GM12801 (cell line): ENCODE data around the gene ASAH2B.

Experiments
- CTCF ChIP-seq: IDR thresholded peaks from one replicate; pipeline ENCODE4 v1.5.1; 2011; ENCODE audit warnings: control low read depth; ENCODE audit not compliant: insufficient read length; ENCODE audit errors: extremely low read depth

Gene ASAH2B

DNA sequence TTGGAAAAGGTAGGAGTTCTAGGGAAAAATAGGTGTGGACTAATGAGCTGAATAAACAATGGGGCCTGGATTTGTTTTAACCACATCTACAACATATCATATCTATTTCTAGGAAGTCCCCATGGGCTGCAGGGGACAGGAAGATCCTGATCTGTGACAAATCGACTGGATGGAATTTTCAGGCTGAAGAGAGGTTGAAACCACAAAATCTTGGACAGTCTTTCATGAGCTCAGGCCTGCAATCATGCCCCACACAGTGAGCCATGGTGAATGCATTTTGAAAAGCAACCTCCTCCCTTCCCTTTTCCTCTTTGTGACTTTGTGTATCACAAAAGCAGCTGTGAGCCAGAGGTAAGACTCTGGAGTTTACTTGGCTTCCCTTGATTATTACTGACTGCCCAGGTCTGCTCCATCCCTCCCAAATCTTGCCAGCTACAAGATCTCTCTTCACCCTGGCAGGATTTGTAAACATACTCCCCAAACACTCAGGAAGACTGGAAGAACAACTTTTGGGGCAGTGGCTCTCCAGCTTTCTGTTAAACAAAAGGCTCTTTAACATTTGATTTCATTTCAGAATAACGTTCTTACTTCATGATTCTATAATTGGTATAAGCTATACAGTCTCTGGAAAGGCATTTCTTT, 66.4 kb downstream of the ASAH2B start:
- TF ChIP-seq CTCF: no peak

DNA sequence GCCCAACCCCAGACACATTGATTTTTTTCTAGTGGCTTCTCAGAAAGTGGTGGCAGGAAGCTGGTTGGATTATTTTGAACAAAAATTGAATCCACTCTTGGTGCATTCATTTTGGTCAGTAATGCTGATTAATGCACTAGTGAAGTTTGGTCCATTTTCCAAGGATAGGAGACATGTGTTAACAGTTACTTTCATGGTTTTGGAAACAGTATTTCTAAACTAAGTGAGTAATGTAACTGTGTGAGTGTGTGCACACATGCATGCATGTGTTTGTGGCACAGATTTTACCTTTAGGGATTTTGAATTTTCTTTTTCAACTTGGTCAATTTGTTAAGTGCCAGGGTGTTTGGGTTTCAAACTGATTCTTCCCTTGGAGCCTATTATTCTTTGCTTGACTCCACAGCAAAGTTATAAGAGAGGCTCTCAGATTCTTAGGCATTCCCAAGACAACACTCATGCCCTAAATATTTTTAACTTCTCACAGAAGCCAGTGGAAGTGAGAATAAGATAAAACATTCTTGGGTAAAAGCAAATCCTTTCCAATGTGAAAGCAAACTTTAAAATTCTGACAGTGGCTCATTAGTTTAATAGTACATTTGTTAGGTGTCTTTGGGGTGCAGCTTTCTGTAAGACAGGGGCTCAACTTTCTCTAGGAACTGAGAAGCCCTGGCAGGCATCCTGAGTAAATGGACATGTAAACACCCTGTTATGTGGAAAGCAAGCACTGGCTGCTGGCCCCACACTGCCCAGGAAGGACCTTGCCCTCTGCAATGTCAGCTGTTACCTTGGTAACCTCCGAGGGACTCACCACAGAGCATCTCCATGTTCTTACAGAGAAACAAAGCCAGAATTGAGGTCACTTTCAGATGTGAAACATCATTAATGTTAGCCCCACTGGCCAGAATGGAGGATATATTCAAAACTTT, 68.4 kb downstream of the ASAH2B start:
- no peak for TF ChIP-seq CTCF
